ENCODE measurements around the gene NUDT22.

GRCh38 chr11:64230171-64230984, 4.3 kb downstream of the NUDT22 start, which contains the start of gene DNAJC4:
- no peak for TF ChIP-seq CTCF (IDR thresholded peaks at IDR 0.05; ENCODE audit: insufficient read depth, low read depth, low read length)
- TF ChIP-seq EZH2 (IDR thresholded peaks at IDR 0.05; ENCODE audit: insufficient read depth, low read length): no peak
